Right cardiac atrium (tissue), 5 donors: ENCODE results near the gene PLAC8. TPM values are rescaled to one million over a fixed set of nuclear protein-coding genes. Genes with fewer than 3 reads are reported as not detected.
"Not testable (repeated sequence)": the region's sequence is repeated elsewhere in the genome, so short reads cannot be mapped to it uniquely, and the experiment has no call there.

ENCODE experiments used
- ATAC-seq, 2 donors: fragments of 200-7000 bp; cut with Tn5 transposase; one replicate each; pipeline versions ENCODE4 v1.8.0 to v1.9.1; 2020; ENCODE audit warnings: moderate library complexity in 2 of 2, mild to moderate bottlenecking in 1 of 2
- DNase-seq, 3 donors: peaks; one replicate each; pipeline ENCODE4 v3.0.0-alpha.2; 2020
- H3K27ac ChIP-seq: one replicate; pipeline ENCODE4 v1.5.1; 2013; ENCODE audit warnings: mild to moderate bottlenecking, low read length, control low read depth, moderate library complexity
- H3K27me3 ChIP-seq: one replicate; pipeline ENCODE4 v1.6.1; 2013; ENCODE audit not compliant: control insufficient read depth, insufficient read depth
- H3K4me1 ChIP-seq: one replicate; pipeline ENCODE4 v1.6.1; 2013; ENCODE audit warnings: low read length; ENCODE audit not compliant: control insufficient read depth, insufficient read depth
- H3K4me3 ChIP-seq: one replicate; pipeline ENCODE4 v1.5.1; 2013; ENCODE audit warnings: low read length, control low read depth
- H3K9me3 ChIP-seq: one replicate; pipeline ENCODE4 v1.6.1; 2013; ENCODE audit warnings: low read length; ENCODE audit not compliant: control insufficient read depth
- WGBS: extraction: QIAGEN DNeasy Blood & Tissue Kit; methylation state at CpG from one replicate; pipeline ENCODE4 v1.1.7; 2013; 5-methylcytosine and 5-hydroxymethylcytosine counted together
- intact Hi-C, 4 donors: fragments of 100-400 bp; cut with DNase I; formaldehyde crosslinking; loops; one replicate each; pipeline versions ENCODE4 v1.11.0 to v1.14.0; 2022 to 2023
- long read RNA-seq, 4 donors: library from polyadenylated mRNA; unstranded; transcript quantifications; one replicate each; pipeline ENCODE4 v2.0.0, GENCODE V29; 2020 to 2021
- polyA plus RNA-seq: library from polyadenylated mRNA; stranded (reverse); fragments of 200-250 nt; gene quantifications from one replicate; pipeline ENCODE4 v1.2.3, GENCODE V29; 2013
- total RNA-seq, 4 donors: library from RNA; stranded (reverse); fragmentation: NEBNext Ultra II Directional; extraction: Animal tissue kit (Norgen Biotek cat#: 25700); gene quantifications; one replicate each; pipeline ENCODE4 v1.2.1, GENCODE V29; 2021
- donor health status: healthy with polysubstance abuse.
- donor health status: DM: no; HTN: yes; CAD: no.
- donor health status: DM: no; HTN: no; CAD: no.
- donor health status: DM: no; HTN: yes; CAD: no; lungs with severe emphysema.
- donor health status: DM: yes; HTN: yes; CAD: no.

PLAC8 gene, protein sequence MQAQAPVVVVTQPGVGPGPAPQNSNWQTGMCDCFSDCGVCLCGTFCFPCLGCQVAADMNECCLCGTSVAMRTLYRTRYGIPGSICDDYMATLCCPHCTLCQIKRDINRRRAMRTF
- total RNA-seq (1 to 10 TPM; 1.2 to 5.0 (median 3.0) TPM), polyA plus RNA-seq (1.6 TPM)
- long read RNA-seq, donor 1, partial matches to known transcripts: 0 of 3 reads
- long read RNA-seq, donor 1, other reads (novel, unspliced or antisense): 1 of 3 reads
- long read RNA-seq, donor 2, partial matches to known transcripts: 0 of 1 reads
- long read RNA-seq, donor 2, other reads (novel, unspliced or antisense): 0 of 1 reads
- long read RNA-seq, donor 3, partial matches to known transcripts: 0 of 1 reads
- long read RNA-seq, donor 3, other reads (novel, unspliced or antisense): 0 of 1 reads
- long read RNA-seq, donor 4: 0 reads

DNA sequence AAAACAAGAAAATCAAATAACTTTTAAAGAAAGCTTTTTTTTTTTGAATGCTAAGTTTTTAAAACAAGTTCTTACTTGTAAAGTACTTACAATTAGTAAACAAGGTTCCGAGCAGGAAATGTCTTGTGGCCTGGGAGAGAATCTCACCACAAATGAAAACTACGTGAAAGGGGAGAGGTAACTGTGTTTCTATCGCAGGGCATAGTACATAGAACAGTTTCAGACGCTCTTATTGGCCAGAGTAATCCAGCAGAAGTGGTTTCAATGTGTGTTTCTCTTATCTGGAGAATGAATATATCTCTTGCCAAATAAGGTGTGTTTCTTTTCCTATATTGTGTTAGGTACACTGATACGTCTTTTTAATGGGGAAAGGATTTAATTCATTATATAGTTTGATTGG is at the start of gene PLAC8:
TSS of gene PLAC8 (minus strand) at position 154 of the 400 bp plus-strand sequence. CDS start 6,808 bp downstream, outside the sequence.
- WGBS: 61% methylated on average over 5 of the region's 5 CpGs
- H3K27ac ChIP-seq: no peak within 1 kb of the TSS

DNA sequence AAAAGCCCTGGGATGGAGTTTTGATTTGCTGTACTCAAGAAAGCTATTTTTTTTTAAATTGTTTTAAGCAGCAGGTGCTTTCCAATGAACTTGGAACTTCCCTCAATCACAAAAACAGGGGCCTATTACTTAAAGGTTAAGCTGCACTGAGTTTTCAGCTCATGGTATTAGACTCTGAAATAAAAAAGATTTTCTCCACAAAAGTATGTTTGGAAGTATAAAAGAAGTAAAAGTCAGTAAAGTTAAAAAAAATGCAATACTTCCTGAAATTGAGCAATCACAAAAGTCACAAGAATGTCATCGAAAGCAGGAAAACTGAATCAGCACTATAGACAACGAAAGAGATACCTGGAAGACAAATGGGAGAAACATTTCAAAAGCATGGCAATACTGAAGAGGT is 38.9 kb upstream of the PLAC8 start:
- no peaks in the 10 kb centered on the region for H3K9me3 ChIP-seq
- 60% methylated on average over 2 of the region's 2 CpGs for WGBS
- intact Hi-C loops: no loop called here
- DNase-seq (no peak), ATAC-seq (no peak)
- H3K27me3 ChIP-seq: no peaks in the 10 kb centered on the region
- H3K27ac ChIP-seq: no peak overlapping the region
- H3K4me1 ChIP-seq: no peaks in the 10 kb centered on the region
- no peak overlapping the region for H3K4me3 ChIP-seq

More for the DNA sequence above, at the start of gene PLAC8:
- Histone ChIP-seq H3K27me3 (no peaks in the 10 kb centered on the region), H3K4me1 (no peaks in the 10 kb centered on the region), H3K4me3 (peak within 1 kb of the TSS; percentile 3), H3K9me3 (no peaks in the 10 kb centered on the region)
- ATAC-seq (no peak), DNase-seq (no peak)
- intact Hi-C loops: no loop called here

DNA sequence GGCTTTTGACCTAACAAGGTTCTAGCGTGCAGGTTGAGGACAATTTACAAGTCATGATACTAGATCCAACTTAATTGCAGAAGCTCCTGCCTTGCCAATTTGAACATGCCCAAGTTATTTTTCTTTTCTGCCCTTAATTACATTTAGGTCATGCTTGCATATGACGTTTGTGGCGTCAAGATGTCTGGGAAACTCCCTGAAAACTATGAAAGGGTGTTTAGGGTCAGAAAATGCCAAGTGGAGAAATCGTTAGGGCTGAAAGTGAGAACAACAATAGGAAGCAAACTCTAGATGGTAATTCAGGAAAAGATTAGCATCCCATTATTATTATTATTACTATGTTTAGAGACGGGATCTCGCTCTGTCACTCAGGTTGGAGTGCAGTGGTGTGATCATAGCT is 38.2 kb upstream of the PLAC8 start:
- no peaks in the 10 kb centered on the region for H3K9me3 ChIP-seq
- intact Hi-C loops: no loop called here
- ATAC-seq: no peak
- H3K27ac ChIP-seq: no peak overlapping the region
- no peak overlapping the region for H3K4me3 ChIP-seq
- H3K4me1 ChIP-seq: no peaks in the 10 kb centered on the region
- DNase-seq: no peak
- no peaks in the 10 kb centered on the region for H3K27me3 ChIP-seq
- WGBS: 49% methylated on average over 6 of the region's 6 CpGs

DNA sequence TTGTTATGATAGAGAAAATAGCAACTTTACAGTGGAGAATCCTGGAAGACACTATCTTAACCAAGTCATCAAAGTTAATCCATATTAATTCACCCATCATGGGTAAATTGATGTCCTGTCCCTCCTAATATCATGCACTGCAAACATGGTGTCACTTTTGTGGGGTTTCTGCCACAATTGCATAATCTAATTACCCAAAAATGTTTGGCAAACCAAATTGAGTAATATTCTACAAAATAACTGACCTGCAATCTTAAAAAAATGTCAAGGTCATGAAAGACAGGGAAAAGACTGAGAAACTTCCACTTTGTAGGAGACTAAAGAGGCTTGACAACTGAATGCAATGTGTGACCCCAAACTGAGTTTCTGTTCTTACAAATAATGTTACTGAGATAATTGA is 37.1 kb upstream of the PLAC8 start:
- intact Hi-C loops: no loop called here
- H3K27ac ChIP-seq: no peak overlapping the region
- H3K9me3 ChIP-seq: no peaks in the 10 kb centered on the region
- H3K4me1 ChIP-seq: no peaks in the 10 kb centered on the region
- no peaks in the 10 kb centered on the region for H3K27me3 ChIP-seq
- ATAC-seq: no peak
- DNase-seq: no peak
- H3K4me3 ChIP-seq: no peak overlapping the region

DNA sequence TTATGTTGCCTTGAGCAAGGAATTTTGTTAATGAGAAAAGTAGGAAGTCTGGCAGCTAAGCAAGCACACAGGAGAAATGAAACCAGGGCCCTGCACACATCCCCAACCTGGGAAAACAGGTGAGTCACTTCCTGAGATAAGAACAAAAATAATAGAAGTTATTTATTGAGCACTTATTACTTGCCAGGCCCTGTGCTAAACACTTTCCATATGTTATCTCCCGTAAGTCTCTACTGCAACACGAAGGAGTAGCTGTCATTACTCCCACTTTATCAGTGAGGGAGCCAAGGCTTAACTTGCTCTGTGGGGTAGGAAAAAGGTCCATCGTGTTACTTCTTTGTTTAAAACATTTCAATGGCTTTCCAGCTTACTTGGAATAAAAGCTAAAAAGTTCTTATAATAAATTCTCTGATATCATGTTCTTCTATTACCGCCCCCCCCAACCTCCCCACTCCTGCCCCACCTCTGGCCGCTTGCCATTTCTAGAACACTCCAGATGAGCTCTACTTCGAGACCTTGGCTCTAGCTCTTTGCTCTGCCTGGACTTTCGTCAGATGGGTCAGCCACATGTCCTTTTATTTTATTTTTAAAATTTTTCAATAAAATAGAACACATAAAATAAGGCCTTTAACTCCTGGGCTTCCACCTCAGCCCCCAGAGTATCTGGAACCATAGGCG is 36.3 kb upstream of the PLAC8 start:
- Histone ChIP-seq H3K9me3 (no peaks in the 10 kb centered on the region), H3K27ac (peak overlapping the region; percentile 58), H3K4me1 (no peaks in the 10 kb centered on the region), H3K27me3 (no peaks in the 10 kb centered on the region), H3K4me3 (no peak overlapping the region)
- WGBS: 59% methylated on average over 8 of the region's 8 CpGs
- ATAC-seq (peak; percentile 61 to 94), DNase-seq (no peak)
- intact Hi-C loops: no loop called here

DNA sequence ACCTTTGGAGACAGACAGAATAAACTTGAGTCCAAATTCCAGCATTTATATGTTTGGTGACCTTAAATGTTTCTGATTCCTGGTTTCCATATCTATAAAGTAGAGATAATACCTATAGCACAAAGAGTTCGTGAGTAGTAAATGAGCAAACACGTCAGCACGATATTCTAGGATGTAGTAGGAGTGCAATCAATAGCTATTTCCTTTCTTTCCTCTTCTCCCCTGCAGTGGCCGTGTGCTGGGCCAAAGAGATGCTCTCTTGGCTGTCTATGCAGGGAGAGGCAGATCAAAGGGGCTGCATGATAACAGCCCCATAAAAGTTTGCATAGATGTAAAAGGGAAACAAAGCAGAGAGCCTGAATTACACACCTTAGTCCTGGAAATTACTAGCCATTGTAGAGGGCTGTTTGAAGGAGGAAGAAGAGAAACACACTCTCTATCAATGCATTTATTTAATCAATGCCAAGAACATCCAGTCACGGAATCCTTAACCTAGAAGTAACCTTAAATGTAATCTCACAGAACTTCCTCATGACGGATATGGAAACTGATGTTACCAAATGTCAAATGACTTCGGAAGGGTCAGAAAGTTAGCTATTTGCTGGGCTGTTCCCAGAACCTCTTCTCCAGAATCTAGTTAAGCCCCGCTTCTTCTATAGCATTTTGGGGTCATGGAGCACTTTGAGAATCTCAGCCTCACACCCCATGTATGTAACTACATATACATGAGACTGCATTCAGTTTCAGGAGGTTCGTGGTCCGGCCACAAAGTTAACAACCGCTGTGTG is 35.5 kb upstream of the PLAC8 start:
- WGBS: 44% methylated on average over 11 of the region's 11 CpGs
- Histone ChIP-seq H3K4me3 (no peak overlapping the region), H3K27me3 (no peaks in the 10 kb centered on the region), H3K9me3 (no peaks in the 10 kb centered on the region), H3K4me1 (no peaks in the 10 kb centered on the region), H3K27ac (peak overlapping the region; percentile 58)
- DNase-seq (no peak), ATAC-seq (peak; percentile 72 to 90)
- intact Hi-C loops: no loop called here

DNA sequence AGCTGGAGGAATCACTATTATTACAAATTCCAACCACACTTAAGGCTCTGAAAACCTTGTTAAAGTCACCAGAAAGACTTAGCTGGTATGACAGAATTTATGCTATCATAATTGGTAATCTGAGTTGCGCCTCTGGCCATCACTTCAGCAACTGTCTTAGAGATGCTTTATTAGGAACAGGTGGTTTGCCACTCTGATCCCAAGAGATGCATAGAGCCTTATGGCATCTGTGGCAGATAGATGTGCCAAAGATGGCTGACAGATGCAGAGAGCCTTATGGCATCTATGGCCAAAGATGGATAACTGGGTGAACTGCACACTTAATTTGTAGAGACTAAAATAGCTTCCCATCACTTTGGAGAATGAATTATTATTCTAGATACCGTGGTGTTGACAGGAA is 32.3 kb upstream of the PLAC8 start:
- no peak for ATAC-seq
- H3K4me1 ChIP-seq: no peaks in the 10 kb centered on the region
- H3K9me3 ChIP-seq: no peaks in the 10 kb centered on the region
- intact Hi-C loops: no loop called here
- 90% methylated on average over 2 of the region's 2 CpGs for WGBS
- H3K4me3 ChIP-seq: no peak overlapping the region
- no peaks in the 10 kb centered on the region for H3K27me3 ChIP-seq
- DNase-seq: no peak
- H3K27ac ChIP-seq: no peak overlapping the region

DNA sequence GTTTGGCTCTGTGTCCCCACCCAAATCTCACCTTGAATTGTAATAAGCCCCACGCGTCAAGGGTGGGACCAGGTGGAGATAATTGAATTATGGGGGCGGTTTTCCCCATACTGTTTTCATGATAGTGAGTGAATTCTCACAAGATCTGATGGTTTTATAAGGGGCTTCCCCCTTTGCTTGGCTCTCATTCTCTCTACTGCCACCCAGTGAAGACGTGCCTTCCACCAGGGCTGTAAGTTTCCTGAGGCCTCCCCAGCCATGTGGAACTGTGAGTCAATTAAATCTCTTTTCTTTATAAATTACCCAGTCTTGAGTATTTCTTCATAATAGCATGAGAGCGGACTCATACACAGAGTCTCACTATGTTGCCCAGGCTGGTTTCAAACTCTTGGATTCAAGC is 31.2 kb upstream of the PLAC8 start:
- intact Hi-C loops, H3K4me1 ChIP-seq, H3K9me3 ChIP-seq, H3K27ac ChIP-seq, DNase-seq, H3K27me3 ChIP-seq, ATAC-seq, H3K4me3 ChIP-seq: not testable (repeated sequence)
- WGBS: 84% methylated on average over 5 of the region's 5 CpGs

DNA sequence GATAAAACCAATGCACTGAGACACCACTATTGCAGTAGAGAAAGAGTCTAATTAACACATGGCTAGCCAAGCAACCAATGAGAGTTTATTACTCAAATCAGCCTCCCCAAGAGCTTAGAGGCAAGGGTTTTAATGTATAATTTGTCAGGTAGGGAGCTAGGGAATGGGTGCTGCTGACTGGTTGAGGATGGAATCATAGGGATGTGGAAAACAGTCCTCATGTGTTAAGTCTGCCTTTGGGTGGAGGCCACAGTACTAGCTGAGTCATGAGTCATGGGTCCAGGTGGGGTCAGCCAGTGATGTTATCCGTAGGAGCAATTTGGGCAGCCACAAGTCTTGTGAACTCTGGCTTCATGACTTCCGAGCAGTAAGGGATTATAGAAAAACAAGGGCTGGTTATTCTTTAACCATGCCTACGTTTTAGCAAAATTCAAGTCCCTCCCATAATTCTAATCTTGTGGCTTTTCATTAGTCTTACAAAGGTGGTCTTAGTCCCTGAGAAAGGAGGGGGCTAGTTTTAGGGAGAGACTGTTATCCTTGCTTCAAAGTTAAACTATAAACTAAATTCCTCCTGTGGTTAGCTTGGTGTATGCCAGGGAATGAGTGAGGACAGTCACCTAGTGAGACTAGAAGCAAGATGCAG is 25.1 kb upstream of the PLAC8 start:
- WGBS: 82% methylated on average over 3 of the region's 3 CpGs
- intact Hi-C loops: no loop called here

DNA sequence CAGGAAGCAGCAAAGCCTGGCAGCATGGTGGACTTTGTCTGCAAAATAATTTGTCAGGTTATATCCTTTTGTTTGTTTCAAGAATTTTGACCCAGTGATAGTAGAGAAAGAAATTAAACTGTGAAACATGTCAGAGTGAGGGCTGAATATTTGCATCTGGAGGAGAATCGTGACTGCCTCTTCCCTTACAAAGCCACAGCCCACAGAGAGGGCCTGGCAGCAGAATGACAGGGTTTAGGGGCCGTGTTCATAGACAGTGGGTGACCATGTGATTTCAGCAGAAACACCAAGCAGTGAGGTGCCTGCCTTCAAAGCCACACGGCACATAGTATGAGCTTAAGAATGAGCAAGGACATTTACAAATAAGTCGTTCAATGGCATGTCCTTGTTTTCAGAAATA is 24.4 kb upstream of the PLAC8 start:
- no peak for ATAC-seq
- Histone ChIP-seq H3K4me3 (no peak overlapping the region), H3K9me3 (no peaks in the 10 kb centered on the region), H3K27ac (no peak overlapping the region), H3K27me3 (no peaks in the 10 kb centered on the region), H3K4me1 (no peaks in the 10 kb centered on the region)
- intact Hi-C loops: no loop called here
- WGBS: 66% methylated on average over 4 of the region's 4 CpGs
- no peak for DNase-seq

More for the DNA sequence above, 25.1 kb upstream of the PLAC8 start:
- H3K27ac ChIP-seq: no peak overlapping the region
- H3K4me1 ChIP-seq: no peaks in the 10 kb centered on the region
- H3K4me3 ChIP-seq: no peak overlapping the region
- no peaks in the 10 kb centered on the region for H3K9me3 ChIP-seq
- H3K27me3 ChIP-seq: no peaks in the 10 kb centered on the region
- DNase-seq (no peak), ATAC-seq (no peak)
